Loucy (cell line): ENCODE measurements around the gene ODAD3.

ENCODE experiments used
- EZH2phosphoT487 ChIP-seq: fragments of 200-600 bp; IDR thresholded peaks from 2 replicates; pipeline ENCODE4 v1.6.1; 2018; ENCODE audit warnings: antibody characterized with exemption, mild to moderate bottlenecking, moderate library complexity, borderline replicate concordance
- TF ChIP-seq, protein P1 (sequence below): fragments of 200-600 bp; sonication (generic); conservative IDR thresholded peaks from 2 replicates; pipeline ENCODE4 v1.5.1; 2014; ENCODE audit warnings: mild to moderate bottlenecking, antibody characterized with exemption, low read length

GRCh38 chr19:11457115-11457514 is 22.2 kb upstream of the ODAD3 start:
- TF ChIP-seq, protein P1, sequence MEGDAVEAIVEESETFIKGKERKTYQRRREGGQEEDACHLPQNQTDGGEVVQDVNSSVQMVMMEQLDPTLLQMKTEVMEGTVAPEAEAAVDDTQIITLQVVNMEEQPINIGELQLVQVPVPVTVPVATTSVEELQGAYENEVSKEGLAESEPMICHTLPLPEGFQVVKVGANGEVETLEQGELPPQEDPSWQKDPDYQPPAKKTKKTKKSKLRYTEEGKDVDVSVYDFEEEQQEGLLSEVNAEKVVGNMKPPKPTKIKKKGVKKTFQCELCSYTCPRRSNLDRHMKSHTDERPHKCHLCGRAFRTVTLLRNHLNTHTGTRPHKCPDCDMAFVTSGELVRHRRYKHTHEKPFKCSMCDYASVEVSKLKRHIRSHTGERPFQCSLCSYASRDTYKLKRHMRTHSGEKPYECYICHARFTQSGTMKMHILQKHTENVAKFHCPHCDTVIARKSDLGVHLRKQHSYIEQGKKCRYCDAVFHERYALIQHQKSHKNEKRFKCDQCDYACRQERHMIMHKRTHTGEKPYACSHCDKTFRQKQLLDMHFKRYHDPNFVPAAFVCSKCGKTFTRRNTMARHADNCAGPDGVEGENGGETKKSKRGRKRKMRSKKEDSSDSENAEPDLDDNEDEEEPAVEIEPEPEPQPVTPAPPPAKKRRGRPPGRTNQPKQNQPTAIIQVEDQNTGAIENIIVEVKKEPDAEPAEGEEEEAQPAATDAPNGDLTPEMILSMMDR = no peak
- no peak for TF ChIP-seq EZH2phosphoT487
